GM12872 (cell line): ENCODE measurements around the gene CHMP4B.

Experiments used
- TF ChIP-seq, protein P1 (sequence below): IDR thresholded peaks from 3 replicates; pipeline ENCODE4 v1.5.1; 2011; ENCODE audit warnings: low read depth, mild to moderate bottlenecking, low read length, moderate library complexity; ENCODE audit not compliant: insufficient read depth

Gene CHMP4B

GRCh38 chr20:33851842-33852466 lies 40.8 kb downstream of the CHMP4B start:
- TF ChIP-seq, protein P1, sequence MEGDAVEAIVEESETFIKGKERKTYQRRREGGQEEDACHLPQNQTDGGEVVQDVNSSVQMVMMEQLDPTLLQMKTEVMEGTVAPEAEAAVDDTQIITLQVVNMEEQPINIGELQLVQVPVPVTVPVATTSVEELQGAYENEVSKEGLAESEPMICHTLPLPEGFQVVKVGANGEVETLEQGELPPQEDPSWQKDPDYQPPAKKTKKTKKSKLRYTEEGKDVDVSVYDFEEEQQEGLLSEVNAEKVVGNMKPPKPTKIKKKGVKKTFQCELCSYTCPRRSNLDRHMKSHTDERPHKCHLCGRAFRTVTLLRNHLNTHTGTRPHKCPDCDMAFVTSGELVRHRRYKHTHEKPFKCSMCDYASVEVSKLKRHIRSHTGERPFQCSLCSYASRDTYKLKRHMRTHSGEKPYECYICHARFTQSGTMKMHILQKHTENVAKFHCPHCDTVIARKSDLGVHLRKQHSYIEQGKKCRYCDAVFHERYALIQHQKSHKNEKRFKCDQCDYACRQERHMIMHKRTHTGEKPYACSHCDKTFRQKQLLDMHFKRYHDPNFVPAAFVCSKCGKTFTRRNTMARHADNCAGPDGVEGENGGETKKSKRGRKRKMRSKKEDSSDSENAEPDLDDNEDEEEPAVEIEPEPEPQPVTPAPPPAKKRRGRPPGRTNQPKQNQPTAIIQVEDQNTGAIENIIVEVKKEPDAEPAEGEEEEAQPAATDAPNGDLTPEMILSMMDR: no peak

DNA sequence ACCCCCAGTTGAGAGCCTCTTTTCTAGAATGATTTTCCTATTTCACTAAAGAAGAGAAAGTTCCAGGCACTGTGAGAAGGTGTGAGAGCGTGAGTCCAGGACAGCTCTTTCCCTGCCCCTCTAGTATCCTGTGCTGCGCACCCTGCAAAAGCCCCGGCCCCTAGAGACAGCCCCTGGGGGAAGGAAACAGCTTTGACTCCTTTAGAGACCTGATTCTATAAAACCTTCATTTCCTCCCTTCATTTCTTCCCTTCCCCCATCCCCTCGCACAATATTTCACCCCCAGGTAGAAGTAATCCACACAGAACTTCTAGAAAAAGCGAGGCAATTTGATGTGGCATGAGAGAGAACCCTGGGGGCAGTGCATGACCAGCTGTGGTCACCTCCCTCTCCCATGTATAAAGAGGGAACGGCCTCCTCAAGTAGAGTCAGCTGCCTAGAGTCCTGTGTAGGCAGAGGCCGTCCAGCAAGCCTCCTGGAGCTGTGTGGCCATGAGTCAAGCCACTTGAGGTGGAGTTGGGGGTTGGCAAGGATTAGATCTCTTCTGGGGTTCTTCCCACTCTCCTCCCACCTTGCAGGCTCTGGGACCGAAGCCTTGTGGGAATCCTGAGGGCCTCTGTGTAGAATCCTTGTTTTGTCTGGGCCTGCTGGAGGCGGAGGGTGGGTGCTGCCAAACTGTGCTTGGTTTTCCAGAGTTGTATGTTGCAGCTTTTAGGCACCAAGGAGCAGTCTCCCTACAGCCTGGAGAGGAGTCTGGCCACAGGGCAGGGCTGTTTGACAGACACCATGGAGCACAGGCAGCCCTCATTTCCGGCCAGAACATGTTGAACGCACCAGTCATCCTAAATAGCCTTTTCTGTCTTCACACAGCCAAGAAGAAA lies 41.7 kb downstream of the CHMP4B start:
- TF ChIP-seq, protein P1: no peak

DNA sequence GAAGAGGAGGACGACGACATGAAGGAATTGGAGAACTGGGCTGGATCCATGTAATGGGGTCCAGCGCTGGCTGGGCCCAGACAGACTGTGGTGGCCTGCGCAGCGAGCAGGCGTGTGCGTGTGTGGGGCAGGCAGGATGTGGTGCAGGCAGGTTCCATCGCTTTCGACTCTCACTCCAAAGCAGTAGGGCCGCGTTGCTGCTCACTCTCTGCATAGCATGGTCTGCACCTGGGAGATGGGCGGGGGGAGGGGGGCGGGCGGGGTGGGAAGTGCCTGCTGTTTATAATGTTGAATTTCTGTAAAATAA lies 42.3 kb downstream of the CHMP4B start:
- TF ChIP-seq, protein P1: no peak

DNA sequence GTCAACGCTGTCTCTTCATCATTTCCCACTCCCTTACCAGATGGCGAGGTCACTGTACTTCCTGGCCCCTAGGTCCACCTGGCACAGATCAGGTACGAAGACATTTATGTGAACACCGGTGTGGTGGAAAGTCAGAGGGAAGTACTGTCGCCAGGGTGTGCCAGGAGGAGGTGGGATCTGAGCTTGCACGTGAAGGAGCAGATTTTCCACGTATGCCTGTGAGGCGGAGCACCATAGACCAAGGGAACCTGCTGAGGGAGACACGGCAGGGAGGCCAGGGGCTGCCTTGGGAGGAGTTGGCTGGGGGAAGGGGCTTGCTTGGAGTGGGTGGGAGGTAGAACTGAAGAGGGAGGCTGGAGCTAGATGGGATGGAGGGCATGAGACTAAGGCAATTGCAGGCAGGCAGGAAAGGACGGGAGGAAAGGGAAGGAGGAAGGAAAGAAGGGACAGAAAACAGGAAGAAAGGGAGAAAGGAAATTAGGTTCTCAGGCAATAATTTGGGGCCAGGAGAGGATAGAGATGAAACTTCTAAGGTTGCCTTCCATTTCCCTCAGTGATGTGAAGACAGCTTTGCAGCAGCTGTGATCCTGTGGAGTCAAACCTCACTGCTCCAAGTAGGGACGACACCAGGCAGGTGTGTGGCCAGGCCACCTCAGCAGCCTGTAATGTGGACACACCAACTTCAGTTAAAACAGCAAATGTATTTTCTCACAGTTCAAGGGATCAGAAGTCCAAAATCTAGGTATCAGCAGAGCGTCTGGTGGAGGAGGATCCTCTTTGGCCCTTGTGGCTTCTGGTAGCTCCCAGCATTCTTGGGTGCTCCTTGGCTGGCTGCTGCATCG lies 46.8 kb downstream of the CHMP4B start:
- TF ChIP-seq, protein P1: no peak

GRCh38 chr20:33858666-33859065 lies 47.5 kb downstream of the CHMP4B start:
- TF ChIP-seq, protein P1: no peak

DNA sequence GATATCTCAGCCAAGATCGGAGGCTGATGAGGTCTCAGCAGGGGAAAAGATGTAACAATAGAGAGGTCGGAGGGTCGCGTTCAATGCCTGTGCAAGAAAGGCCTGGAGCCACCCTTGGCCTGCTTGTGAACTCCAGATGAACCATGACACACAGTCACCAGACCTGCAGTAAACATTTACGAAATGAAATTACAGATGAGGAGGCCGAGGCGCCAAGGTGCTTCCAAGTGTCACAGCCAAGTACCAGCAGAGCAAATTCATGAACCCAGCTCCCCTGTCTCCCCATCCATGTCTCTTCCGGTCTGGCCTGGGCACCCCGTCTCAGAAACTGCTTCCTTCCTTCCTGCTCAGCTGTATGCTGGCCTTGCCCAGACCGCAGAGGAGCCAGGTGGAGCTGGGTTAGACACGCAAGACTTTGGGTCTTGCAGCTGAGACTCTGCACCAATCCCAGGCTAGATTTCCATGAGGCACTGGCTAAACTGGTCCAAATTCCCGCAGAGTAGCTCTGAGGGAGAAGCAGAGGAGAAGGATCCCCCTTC lies 48.1 kb downstream of the CHMP4B start:
- TF ChIP-seq, protein P1: no peak

GRCh38 chr20:33859751-33860150 lies 48.6 kb downstream of the CHMP4B start:
- TF ChIP-seq, protein P1: no peak
